Suprapubic skin (tissue), 4 donors: ENCODE results near the gene CHID1. TPM values are rescaled to one million over a fixed set of nuclear protein-coding genes. Genes with fewer than 3 reads are reported as not detected.

ENCODE experiments used
- DNase-seq, 2 donors: peaks; one replicate each; pipeline ENCODE4 v3.0.0-alpha.2; 2019; ENCODE audit warnings: low spot score in 2 of 2
- H3K27ac ChIP-seq: fragments of 200-600 bp; sonication (generic); one replicate; pipeline ENCODE4 v1.5.1; 2019
- H3K27me3 ChIP-seq: fragments of 200-600 bp; sonication (generic); one replicate; pipeline ENCODE4 v1.5.1; 2019
- H3K36me3 ChIP-seq: fragments of 200-600 bp; sonication (generic); one replicate; pipeline ENCODE4 v1.5.1; 2019
- H3K4me1 ChIP-seq: fragments of 200-600 bp; sonication (generic); one replicate; pipeline ENCODE4 v1.5.1; 2019
- H3K4me3 ChIP-seq: fragments of 200-600 bp; sonication (generic); one replicate; pipeline ENCODE4 v1.5.1; 2019; ENCODE audit warnings: mild to moderate bottlenecking
- H3K9me3 ChIP-seq: fragments of 200-600 bp; sonication (generic); one replicate; pipeline ENCODE4 v1.5.1; 2019
- EP300 ChIP-seq: sonication (generic); formaldehyde crosslinking; IDR thresholded peaks from one replicate; pipeline ENCODE4 v1.6.1; 2017; ENCODE audit warnings: antibody characterized with exemption
- POLR2A ChIP-seq, 2 donors: fragments of 450-650 bp; IDR thresholded peaks; one replicate each; pipeline ENCODE4 v1.6.1; 2017; ENCODE audit warnings: antibody characterized with exemption in 2 of 2, mild to moderate bottlenecking in 2 of 2, moderate library complexity in 2 of 2
- POLR2AphosphoS5 ChIP-seq, 3 donors: sonication (generic); formaldehyde crosslinking; IDR thresholded peaks; one replicate each; pipeline ENCODE4 v1.6.1; 2017; ENCODE audit warnings: antibody characterized with exemption in 3 of 3
- whole genome bisulfite sequencing: methylation state at CpG from one replicate; pipeline ENCODE4 v1.1.5; 2018; 5-methylcytosine and 5-hydroxymethylcytosine counted together
- total RNA-seq, 4 donors: library from RNA; depleted of rRNA; stranded (reverse); fragments of >200 nt; gene quantifications; one replicate each; pipeline ENCODE4 v1.1.0, GENCODE V29; 2016
- TF ChIP-seq, protein P1 (sequence below), 2 donors: fragments of 200-600 bp in 1 of 2; fragments of 450-650 bp in 1 of 2; sonication (generic) in 1 of 2; IDR thresholded peaks; one replicate each; pipeline ENCODE4 v1.5.1; 2016 to 2019; ENCODE audit warnings: antibody characterized with exemption in 2 of 2, mild to moderate bottlenecking in 1 of 2, moderate library complexity in 1 of 2

The CHID1 gene
- total RNA-seq, 4 donors from 2014 or later = 46.5 to 111 (median 66.2) TPM

DNA sequence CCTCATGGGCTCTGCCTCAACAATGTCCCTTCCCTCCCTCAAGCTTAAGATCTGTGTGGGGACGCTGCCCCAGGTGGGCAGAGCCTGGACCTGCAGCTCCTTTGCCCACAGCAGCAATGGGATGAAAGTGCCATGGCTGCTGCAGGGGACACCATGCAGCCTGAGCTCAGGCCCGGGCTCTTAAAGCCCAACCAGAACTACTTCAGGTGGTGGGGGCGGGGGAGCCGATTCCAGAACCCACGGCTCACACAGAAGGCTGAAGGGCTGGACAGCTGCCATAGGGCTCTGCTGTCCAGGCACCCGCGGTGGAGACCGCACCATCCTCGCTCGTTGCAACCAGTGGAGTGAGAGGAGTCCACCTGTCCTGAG is 12.5 kb downstream of the CHID1 start:
- DNase-seq = no peak
- Histone ChIP-seq H3K27ac (no peak overlapping the region), H3K36me3 (peaks cover 61% of the 10 kb centered on the region), H3K9me3 (no peaks in the 10 kb centered on the region), H3K4me1 (no peaks in the 10 kb centered on the region), H3K4me3 (no peak overlapping the region), H3K27me3 (no peaks in the 10 kb centered on the region)
- WGBS = no CpG with 5 or more reads among the region's 10 CpGs
- TF ChIP-seq, protein P1, sequence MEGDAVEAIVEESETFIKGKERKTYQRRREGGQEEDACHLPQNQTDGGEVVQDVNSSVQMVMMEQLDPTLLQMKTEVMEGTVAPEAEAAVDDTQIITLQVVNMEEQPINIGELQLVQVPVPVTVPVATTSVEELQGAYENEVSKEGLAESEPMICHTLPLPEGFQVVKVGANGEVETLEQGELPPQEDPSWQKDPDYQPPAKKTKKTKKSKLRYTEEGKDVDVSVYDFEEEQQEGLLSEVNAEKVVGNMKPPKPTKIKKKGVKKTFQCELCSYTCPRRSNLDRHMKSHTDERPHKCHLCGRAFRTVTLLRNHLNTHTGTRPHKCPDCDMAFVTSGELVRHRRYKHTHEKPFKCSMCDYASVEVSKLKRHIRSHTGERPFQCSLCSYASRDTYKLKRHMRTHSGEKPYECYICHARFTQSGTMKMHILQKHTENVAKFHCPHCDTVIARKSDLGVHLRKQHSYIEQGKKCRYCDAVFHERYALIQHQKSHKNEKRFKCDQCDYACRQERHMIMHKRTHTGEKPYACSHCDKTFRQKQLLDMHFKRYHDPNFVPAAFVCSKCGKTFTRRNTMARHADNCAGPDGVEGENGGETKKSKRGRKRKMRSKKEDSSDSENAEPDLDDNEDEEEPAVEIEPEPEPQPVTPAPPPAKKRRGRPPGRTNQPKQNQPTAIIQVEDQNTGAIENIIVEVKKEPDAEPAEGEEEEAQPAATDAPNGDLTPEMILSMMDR (IDR thresholded peaks at IDR 0.05) = peak in 1 of 2 donors; percentile 12
- no peak for TF ChIP-seq POLR2AphosphoS5 (IDR thresholded peaks at IDR 0.05)

- TF ChIP-seq, protein P1 (IDR thresholded peaks at IDR 0.05) = no peak
- TF ChIP-seq EP300 (no peak), POLR2A (IDR thresholded peaks at IDR 0.05) (no peak), POLR2AphosphoS5 (IDR thresholded peaks at IDR 0.05) (no peak)
- H3K9me3 ChIP-seq = no peaks in the 10 kb centered on the region
- WGBS = 82% methylated on average over 13 of the region's 17 CpGs
- H3K4me3 ChIP-seq = no peak overlapping the region
- H3K27ac ChIP-seq = no peak overlapping the region
- peaks cover 55% of the 10 kb centered on the region for H3K36me3 ChIP-seq
- no peaks in the 10 kb centered on the region for H3K4me1 ChIP-seq
- DNase-seq = no peak
- no peaks in the 10 kb centered on the region for H3K27me3 ChIP-seq
Measured at GRCh38 chr11:897253-898142, 13.1 kb downstream of the CHID1 start.

DNA sequence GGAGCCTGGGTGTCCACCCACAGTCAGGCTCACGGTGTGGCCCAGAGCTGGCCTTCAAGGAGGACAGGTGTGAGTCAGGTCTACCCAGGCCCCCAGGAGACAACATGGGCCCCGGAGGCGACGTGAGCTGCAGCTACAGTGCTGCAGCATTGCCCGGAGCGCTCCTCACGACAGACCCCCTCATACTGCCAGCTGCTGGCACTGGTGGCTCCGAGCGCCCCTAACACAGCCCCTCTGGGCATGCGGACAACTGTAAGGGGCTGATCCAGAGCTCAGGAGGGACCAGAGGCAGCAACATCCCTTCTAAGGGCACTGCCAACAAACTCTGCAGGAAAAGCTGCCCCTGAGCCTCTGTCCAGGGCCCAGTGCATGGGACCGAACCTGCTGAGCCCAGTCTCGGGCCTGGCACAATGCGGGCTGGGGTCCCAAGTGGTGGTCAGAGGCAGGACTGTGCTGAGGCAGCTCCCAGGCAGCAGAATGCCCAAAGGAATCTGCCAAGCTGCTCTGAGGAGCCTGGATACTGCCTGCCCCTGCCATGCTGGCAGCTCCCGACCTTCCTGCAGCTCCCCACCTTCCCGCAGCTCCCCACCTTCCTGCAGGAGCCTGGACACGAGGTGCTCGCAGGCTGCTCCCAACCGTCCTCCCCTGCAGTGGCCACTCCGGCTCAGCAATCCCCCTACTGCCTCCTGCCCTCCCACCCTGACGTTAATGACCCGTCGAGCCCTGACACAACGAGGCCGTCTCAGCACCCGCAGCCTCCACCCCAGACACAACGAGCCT is 15.1 kb downstream of the CHID1 start:
- no peaks in the 10 kb centered on the region for H3K9me3 ChIP-seq
- TF ChIP-seq EP300 = no peak
- no peak for TF ChIP-seq POLR2AphosphoS5 (IDR thresholded peaks at IDR 0.05)
- no peak for TF ChIP-seq POLR2A (IDR thresholded peaks at IDR 0.05)
- TF ChIP-seq, protein P1 (IDR thresholded peaks at IDR 0.05) = no peak
- WGBS = 90% methylated on average over 26 of the region's 26 CpGs

GRCh38 chr11:894575-895201 is 15.9 kb downstream of the CHID1 start:
- H3K36me3 ChIP-seq = peaks cover 27% of the 10 kb centered on the region
- DNase-seq = no peak
- WGBS = 86% methylated on average over 2 of the region's 12 CpGs
- H3K27ac ChIP-seq = no peak overlapping the region
- H3K9me3 ChIP-seq = no peaks in the 10 kb centered on the region
- H3K4me3 ChIP-seq = no peak overlapping the region
- TF ChIP-seq, protein P1 (IDR thresholded peaks at IDR 0.05) = no peak
- TF ChIP-seq POLR2AphosphoS5 (IDR thresholded peaks at IDR 0.05) = no peak
- no peak for TF ChIP-seq EP300
- TF ChIP-seq POLR2A (IDR thresholded peaks at IDR 0.05) = no peak
- no peaks in the 10 kb centered on the region for H3K27me3 ChIP-seq
- no peaks in the 10 kb centered on the region for H3K4me1 ChIP-seq

More for the DNA sequence above, 15.1 kb downstream of the CHID1 start:
- Histone ChIP-seq H3K27ac (no peak overlapping the region), H3K4me3 (no peak overlapping the region), H3K27me3 (no peaks in the 10 kb centered on the region), H3K36me3 (peaks cover 35% of the 10 kb centered on the region), H3K4me1 (no peaks in the 10 kb centered on the region)
- no peak for DNase-seq
